GM18870 (cell line): Measurements from ENCODE around the gene HNRNPA0.

Experiments
- ATAC-seq: cut with Tn5 transposase; IDR thresholded peaks from one replicate; pipeline ENCODE4 v1.9.1; 2021; ENCODE audit warnings: moderate library complexity; ENCODE audit not compliant: unreplicated experiment

HNRNPA0 gene

DNA sequence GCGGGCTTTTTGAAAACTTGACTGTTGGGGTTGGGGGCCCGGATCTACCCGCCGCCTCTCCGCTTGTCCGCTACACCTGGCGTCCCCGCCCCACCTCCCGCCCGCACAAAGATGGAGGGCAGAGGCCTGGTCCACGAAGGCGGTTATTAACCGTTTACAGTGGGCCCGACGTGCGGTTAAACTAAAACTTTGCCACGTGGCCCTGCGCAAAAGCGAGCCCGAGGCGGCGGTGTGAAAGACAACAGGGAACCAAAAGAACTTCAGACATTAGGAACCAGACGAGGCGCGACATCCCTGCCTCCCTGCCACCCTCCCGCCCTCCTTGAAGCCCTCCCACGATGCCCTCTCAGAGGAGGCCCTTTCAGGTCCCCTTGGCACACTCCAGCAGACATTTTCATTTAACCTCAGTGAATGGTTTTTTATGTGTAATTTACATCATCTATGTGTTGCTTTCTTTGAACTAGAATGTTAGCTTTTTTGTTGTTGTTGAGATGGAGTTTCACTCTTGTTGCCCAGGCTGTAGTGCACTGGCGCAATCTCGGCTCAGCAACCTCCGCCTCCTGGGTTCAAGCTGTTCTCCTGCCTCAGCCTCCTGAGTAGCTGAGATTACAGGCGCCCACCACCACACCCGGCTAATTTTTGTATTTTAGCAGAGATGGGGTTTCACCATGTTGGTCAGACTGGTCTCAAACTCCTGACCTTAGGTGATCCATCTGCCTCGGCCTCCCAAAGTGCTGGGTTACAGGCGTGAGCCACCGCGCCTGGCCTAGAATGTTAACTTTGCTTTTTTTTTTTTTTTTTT, 999 bp upstream of the HNRNPA0 start:
- no peak for ATAC-seq

DNA sequence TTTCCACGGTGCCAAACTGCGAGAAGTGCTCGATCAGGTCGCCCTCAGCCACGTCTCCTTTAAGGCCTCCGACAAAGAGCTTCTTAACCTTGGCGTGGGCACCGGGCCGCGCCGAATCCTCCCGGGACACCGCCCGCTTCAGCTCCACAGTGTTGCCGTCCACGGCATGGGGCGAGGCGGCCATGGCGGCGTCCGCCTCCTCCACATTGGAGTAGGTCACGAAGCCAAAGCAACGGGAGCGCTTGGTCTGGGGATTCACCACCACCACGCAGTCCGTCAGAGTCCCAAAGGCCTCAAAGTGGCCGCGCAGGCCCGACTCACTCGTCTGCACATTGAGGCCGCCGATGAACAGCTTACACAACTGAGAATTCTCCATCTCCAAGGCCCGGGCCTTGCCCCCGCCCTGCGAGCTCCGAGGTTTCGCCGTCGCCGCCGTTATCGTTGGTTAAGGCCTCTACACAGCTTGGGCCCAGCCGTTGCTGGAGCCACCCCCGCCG, 424 bp downstream of the HNRNPA0 start:
- peak; percentile 12 for ATAC-seq

DNA sequence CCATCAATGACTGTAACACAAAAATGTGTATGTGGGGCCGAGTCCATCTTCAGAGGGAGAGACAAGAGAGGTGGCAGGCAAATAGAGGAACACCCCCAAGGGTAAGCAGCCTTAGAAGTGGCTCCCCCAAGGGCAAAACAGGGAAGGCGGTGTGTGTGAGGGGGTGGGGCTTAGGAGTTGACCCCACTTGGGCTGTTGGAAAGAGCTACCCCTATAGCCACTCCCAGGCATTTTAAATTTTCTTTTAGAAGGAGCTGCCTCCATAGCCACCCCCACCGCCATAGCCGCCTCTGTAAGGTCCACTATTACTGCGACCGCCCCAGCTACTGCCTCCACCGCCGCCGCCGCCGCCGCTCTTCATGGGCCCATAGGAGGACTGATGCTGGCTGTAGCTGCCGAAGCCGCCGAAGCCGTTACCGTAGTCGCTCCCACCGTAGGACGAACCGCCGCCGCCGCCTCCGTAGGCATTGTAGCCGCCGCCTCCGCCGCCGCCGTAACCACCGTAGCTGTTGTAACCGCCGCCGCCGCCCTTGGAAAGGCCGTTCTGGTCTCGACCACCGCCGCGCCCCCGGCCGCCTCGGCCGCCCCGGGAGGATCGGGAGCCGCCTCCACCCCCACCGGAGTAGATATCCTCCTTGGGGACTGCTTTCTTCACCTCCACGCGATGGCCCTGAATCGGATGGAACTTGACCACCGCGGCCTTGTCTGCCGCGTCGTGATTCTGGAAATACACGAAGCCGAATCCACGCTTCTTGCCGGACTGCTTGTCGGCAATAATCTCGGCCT, 1.1 kb downstream of the HNRNPA0 start:
- no peak for ATAC-seq

DNA sequence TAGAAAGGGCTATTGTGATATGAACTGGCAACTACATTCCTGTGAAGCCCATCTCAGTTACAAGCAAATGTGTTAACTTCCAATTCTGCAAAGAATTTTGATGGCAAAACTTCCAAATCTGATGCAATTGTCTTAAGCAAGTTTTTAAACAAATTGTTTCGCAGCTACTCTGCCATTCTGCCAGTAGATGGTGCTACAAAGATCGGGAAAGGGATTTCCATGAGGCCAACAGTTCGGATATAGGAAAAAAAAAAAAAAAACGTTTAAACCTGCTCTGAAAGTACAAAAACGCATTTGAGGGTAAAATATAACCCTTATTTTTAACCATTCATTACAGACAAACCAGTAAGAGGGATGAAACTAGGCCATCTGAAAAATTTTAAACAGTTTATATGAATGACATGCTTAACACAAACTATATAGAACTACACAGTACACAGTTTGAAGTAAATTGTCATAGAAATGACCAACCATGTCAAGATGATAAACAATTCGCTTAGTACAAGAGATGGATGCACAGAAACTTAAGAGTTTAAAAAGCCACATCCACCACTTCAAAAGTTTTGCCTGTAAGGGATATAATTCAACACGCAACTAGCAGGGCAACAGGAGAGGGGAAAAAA, 2.2 kb downstream of the HNRNPA0 start:
- ATAC-seq = no peak

DNA sequence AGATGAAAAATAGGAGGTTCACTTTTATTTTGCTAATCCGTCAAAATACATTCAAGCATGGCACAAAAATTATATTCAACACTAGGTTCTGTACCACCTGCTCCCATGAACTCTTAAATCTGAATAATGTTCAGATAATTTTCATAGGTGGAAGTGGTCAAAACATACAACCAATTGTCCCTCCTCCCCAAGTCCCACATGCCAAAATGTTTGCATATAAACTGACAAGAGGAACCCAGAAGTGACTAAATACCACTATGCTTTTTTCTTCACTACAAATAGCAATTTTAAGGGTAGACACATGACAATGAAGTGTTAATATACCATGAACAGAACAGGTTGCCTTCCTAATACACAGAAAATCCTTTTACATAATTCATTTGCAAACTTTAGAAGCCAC, 3.7 kb downstream of the HNRNPA0 start:
- ATAC-seq = no peak

DNA sequence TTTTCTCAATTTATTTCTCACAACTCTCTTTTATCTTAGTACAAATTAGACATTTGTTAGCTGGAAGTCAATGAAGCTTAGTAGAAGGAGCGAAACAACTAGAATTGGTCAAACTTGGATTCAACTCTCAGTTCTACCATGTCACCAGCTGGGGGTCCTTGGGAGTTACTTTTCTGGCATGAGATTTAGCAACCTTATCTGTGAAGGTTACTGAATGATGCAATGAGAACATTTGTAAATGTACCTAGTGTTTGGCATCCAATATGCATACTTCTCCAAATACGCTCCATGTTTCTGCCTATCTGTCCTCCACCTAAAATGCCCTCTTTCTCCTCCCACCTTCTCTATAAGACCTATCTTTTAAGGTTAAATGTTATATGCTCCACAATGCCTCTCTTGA, 6.3 kb downstream of the HNRNPA0 start:
- no peak for ATAC-seq

DNA sequence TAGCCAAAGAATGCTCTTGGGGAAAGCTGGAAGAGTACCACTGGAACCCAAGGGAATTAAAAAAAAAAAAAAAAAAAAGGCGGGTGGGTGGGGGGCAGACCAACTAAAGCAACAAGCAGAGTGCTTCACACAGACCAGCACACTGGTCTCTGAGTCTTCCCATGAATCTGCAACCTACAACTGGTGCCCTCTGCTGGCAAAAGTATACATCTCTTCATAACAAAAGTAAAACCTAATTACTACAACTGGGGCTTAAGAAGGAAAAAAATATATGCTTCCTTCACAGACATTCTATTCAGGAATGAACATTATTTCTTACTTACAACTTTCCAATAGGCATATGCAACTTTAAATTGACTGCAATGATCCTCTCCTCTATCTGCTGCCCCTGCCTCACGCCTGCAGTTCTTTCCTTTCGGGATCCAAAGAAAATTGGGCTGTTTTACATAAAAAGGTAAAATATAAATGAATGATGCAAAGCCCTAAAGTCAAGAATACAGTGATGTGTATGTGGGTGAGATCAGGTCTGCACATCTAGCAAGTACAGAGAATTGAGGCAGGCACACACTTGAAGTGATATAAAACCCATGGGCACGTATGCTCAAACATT, 11.0 kb downstream of the HNRNPA0 start:
- no peak for ATAC-seq

DNA sequence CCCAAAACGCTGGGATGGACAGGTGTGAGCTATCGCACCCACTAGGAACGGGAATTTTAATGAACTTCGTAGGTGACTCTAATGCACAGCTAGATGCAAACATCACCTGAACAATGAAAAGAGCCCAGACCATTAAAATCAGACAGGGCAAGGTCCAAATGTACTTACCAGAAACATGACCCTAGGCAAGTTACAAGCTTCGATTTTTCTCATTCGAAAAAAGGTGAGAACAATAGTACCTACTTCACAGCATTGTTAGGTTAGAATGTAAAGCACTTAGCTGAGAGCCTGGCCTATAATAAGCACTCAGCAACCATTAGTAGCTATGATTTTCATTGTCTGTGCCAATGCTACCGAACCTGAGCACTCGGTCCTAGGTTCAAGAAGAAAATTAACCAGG, 12.4 kb downstream of the HNRNPA0 start:
- ATAC-seq = no peak

DNA sequence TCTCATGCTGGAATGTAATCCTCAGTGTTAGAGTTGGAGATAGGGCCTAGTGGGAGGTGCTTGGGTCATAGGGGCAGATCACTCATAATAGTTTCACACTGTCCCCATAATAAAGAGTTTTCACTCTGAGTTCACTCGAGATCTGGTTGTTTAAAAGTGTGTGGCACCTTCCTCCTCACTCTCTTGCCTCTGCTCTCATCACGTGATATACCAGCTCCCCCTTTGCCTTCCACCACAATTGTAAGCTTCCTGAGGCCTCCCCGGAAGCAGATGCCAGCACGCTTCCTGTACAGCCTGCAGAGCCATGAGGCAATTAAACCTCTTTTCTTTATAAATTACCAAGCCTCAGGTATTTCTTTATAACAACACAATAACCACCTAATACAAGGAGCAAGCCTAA, 14.4 kb downstream of the HNRNPA0 start:
- ATAC-seq = no peak

DNA sequence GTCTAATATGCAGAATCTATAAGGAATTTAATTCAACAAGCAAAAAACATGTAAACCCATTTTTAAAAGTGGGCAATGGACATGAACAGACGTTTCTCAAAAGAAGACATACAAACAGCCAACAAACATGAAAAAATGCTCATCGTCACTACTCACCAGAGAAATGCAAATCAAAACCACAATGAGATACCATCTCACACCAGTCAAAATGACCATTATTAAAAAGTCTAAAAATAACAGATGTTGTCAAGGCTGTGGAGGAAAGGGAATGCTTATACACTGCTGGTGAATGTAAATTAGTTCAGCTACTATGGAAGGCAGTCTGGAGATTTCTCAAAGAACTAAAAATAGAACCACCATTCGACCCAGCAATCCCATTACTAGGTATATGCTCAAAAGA, 15.2 kb downstream of the HNRNPA0 start:
- no peak for ATAC-seq

DNA sequence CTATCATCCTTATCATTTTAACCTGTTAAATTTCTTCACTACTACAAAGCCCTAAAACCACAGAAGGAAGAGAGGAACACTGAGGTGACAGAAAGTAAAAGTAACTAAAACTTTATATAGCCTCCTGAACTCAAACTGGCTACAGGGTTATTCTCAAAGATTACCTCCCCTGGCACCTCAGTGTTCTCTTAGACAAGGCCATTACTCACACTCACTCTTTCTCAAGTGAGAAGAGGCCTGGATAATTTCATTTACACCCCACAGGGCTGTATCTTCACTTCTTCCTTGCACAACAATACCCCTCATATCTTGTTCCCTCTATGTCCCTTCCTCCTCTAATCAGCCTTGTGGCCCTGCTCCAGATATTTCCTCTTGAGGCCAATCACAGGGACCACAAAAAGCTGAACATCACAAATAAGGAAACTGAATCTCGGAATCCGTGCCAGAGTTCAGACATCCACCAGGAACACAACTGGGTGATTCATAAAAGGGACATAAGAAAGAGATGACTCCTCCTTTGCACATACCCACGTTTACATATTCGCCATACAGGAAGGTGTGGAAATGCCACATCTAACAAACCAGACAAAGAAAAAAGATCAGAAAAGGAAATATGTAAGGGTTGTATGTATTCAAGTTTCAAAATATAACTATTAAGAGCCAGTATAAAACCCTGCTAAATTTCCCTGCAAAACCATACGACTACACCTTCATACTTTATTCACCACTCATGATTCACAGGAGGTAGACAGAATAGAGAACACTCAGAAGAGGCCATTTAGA, 16.6 kb downstream of the HNRNPA0 start:
- no peak for ATAC-seq

DNA sequence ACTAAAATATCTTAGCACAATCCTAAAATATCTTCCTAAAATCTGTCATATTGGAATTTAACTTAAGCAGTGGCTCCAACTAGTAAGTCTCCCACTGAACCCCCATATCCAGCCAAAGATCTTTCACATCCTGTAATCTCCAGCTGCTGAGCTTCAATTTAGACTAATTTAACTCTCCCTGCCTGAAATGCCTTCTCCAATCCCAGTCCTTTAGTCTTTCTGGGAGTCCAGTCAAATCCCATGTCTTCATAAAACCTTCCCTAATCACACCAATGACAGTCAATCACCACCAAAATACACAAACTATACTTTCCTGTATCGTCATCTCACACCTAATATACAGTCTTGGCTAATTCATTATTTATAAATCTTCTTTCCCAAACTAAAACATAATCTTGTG, 17.7 kb downstream of the HNRNPA0 start:
- ATAC-seq = no peak

DNA sequence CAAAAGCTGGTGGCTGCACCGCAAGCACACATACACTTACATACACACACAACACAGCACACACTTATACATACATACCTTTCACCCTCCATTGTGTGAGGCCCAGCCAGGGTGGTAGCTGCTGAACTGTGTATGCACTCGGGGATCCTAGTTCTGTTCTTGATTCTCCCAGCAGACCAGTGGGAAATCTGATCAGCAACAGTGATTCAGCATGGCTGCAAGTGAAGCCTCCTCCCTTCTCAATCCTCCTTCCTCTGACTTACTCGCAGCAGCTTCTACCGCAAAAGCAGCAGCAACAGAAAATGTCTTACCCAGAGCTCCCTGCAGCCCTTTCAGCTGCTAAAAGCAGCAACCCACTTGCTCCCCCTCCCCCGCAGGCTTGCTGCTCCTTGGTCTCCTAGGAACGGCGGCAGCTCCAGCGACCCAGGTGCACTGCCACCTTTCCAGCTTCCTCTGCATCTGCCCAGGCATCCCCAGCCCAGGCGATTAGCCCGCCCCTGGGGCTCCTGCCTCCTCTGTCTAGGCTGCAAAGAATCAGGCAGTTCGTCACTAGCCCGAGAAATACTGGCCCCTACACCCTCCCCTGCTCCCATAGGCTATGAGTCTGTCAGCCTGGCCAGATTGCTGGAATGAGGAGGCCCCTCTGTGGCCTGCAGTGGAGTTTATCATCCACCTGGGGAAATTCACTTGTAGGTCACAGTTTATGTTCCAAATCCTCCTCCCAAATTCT, 18.4 kb downstream of the HNRNPA0 start, which contains the start of gene KLHL3:
Gene KLHL3 (minus strand): TSS at position 535 of the 730 bp plus-strand sequence. CDS start 443 bp downstream, at position 92.
- peak; percentile 43 for ATAC-seq

DNA sequence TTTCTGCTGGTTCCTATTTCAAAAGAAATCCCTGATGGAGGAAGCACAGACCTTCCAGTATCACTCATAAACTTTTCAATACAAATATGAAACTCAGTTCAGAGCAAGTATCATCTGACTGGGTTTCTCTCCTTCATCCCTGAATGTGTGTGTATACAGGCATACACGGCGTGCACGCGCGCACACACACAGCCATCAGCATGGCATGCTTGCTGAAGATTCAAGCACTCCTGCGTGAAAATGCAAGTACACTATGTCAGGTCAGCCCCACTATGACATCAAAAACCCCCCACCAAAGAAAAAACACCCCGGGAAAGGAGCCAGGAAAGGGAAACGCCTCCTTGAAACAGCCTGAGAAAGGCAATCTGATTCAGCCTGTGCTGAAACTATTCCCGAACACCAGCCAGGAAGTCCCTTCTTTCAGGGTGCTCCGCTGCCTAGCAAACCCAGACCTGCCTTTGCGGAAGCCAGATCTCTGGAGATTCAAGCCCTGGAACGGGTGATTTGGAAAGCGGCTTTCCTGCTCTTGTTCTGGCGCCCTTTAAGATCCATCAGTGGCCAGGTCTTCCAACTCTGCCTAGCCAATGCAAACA, 19.1 kb downstream of the HNRNPA0 start:
- ATAC-seq = no peak

DNA sequence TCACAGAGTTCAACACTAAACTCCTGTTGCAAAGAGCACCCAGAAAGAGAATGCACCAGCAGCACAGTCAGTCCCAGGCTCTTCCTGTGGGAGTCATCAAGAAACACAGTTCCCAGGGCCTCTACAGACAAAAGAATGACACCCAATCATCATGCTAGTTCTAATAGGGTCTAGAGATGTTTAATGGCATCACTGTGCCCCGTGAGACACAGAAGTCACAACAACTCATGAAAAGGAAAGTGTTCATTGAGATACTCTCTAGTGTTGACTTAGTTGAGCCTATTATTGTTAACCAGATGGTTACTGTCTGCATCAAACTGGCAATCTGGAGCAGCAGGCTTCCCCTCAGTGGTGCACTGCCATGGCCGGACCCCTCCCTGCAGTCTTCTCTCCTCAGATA, 19.8 kb downstream of the HNRNPA0 start:
- ATAC-seq = no peak

DNA sequence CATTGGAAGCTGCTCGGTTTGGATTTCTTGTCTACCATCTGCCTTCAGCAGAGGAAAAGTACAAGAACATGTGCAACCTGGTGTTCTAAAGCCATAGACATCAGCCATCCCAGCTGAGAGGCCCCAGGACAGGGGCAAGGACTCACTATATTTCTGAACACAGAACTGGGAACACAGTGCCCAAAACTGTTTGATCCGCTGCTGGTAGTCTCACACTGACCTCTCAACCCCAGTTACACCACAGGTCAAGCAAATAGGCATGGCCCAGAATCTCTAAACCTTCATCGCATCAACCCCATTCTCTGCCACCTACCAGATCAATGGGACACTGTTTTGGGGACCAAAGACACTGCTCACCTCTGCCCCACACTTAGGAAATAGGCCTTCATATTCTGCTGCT, 20.2 kb downstream of the HNRNPA0 start:
- ATAC-seq = no peak

DNA sequence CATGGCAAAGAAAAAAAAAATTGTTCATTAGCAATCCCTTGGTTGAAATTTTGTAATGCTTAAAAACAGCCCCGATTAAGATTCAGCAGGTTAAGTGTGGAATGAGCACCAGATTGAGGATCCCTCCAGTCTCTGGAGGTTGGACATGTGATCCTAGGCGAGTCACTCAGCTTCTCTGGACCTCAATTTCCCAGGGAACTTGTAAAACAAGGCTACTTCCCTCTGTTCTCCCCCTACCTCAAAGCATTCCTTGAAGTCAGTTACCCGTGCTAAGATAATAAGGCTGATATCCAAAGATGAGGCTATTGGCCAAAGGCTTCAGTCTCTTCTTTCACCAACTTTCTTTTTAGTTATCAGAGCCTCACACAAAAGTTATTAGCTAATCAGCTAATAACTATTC, 21.2 kb downstream of the HNRNPA0 start:
- no peak for ATAC-seq

DNA sequence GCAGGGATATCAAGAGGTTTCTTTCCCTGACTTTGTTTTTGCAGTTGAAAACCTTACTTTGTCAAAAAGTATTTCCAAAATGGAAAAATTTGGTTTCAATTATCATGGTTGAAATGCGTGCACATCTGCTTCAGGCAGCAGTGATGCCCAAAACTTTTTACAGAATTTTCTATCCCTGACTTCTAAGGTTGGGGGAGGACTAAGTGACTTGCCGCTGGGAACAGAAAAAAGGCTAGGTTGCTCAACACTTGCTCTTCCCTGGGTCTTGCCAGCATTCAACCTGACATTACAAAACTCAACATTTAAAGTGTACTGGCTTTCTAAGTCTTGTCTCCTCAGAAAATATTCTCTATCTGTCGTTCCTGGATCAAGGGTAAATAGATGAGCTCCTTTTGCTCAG, 23.0 kb downstream of the HNRNPA0 start:
- ATAC-seq = no peak

DNA sequence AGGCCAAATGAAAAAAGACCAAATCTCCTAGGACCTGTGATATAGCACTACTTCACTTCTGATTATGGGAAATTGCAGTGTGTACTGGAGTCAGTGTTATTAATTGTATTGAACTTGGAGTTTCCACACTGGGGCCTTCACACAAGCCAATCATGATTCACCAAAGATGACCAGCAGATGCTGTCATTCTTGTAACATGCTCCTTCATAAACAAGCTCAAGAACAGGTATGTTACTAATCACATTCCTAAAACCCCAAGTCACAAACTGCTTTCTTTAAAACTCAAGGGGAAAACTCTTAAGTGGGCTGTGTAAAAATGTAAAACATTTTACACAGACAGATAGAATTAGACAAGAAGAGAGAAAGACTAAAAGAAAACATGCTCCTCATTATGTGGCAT, 23.8 kb downstream of the HNRNPA0 start:
- no peak for ATAC-seq
